Adrenal gland (tissue), 5 donors: ENCODE results near the gene PLA2G2E.

Experiments
- POLR2A ChIP-seq, 2 donors: fragments of 450-650 bp; IDR thresholded peaks; one replicate each; pipeline ENCODE4 v1.6.1; 2017; ENCODE audit warnings: antibody characterized with exemption in 2 of 2, mild to moderate bottlenecking in 2 of 2, moderate library complexity in 1 of 2
- TF ChIP-seq, protein P1 (sequence below), 6 experiments: fragments of 450-650 bp in 4 of 6; fragments of 200-600 bp in 2 of 6; sonication (generic) in 1 of 6; IDR thresholded peaks; 1 replicate in 5 of 6; 2 replicates in 1 of 6; pipeline versions ENCODE4 v1.5.1 to v1.8.0; 2016 to 2021; ENCODE audit warnings: antibody characterized with exemption in 6 of 6, mild to moderate bottlenecking in 2 of 6, moderate library complexity in 1 of 6
- donor health status: DM: no; HTN: no; CAD: no.

DNA sequence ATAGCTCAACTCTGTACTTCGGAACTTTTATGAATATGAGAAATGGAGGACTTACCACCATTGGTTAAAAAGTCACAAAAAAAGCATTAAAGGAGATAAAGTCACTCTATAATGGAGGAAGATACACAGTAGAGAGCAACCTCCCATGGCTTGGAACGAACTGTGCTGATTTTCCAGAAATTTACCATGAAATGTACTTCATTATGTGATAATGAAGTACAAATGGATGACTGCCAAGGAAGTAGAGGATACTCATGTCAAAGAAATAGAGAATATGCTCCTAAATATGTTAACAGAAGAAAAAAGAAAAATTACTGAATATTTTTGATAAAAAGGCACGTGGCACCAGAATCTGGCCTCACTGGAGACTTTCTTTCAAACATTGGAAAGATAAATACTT is 23.6 kb upstream of the PLA2G2E start:
- TF ChIP-seq, protein P1, sequence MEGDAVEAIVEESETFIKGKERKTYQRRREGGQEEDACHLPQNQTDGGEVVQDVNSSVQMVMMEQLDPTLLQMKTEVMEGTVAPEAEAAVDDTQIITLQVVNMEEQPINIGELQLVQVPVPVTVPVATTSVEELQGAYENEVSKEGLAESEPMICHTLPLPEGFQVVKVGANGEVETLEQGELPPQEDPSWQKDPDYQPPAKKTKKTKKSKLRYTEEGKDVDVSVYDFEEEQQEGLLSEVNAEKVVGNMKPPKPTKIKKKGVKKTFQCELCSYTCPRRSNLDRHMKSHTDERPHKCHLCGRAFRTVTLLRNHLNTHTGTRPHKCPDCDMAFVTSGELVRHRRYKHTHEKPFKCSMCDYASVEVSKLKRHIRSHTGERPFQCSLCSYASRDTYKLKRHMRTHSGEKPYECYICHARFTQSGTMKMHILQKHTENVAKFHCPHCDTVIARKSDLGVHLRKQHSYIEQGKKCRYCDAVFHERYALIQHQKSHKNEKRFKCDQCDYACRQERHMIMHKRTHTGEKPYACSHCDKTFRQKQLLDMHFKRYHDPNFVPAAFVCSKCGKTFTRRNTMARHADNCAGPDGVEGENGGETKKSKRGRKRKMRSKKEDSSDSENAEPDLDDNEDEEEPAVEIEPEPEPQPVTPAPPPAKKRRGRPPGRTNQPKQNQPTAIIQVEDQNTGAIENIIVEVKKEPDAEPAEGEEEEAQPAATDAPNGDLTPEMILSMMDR (IDR thresholded peaks at IDR 0.05) = no peak
- TF ChIP-seq POLR2A (IDR thresholded peaks at IDR 0.05) = no peak
